Left lung (tissue), 10 donors: ENCODE results near the gene AGPAT3. TPM values are rescaled to one million over a fixed set of nuclear protein-coding genes. Genes with fewer than 3 reads are reported as not detected.

Experiments
- ATAC-seq: fragments of 200-7000 bp; cut with Tn5 transposase; one replicate; pipeline ENCODE4 v1.9.1; 2020; ENCODE audit warnings: moderate library complexity
- DNase-seq, 4 donors: peaks; one replicate each; pipeline ENCODE4 v3.0.0-alpha.2; 2013 to 2020
- H3K27ac ChIP-seq, 2 donors: fragments of 200-600 bp; sonication (generic) in 1 of 2; one replicate each; pipeline versions ENCODE4 v1.5.0 to v1.8.0; 2020 to 2021
- H3K27me3 ChIP-seq, 2 donors: fragments of 200-600 bp; sonication (generic) in 1 of 2; one replicate each; pipeline versions ENCODE4 v1.5.0 to v1.8.0; 2020 to 2021
- H3K36me3 ChIP-seq, 2 donors: fragments of 200-600 bp; sonication (generic) in 1 of 2; one replicate each; pipeline versions ENCODE4 v1.5.0 to v1.8.0; 2020 to 2021
- H3K4me1 ChIP-seq, 2 donors: fragments of 200-600 bp; one replicate each; pipeline ENCODE4 v1.8.0; 2021
- H3K4me3 ChIP-seq, 2 donors: fragments of 200-600 bp; sonication (generic) in 1 of 2; one replicate each; pipeline versions ENCODE4 v1.5.0 to v1.8.0; 2020 to 2021; ENCODE audit warnings: mild to moderate bottlenecking in 1 of 2
- H3K9me3 ChIP-seq, 2 donors: fragments of 200-600 bp; sonication (generic) in 1 of 2; one replicate each; pipeline versions ENCODE4 v1.5.0 to v1.8.0; 2020 to 2021
- intact Hi-C, 2 donors: fragments of 100-400 bp; cut with DNase I; formaldehyde crosslinking; loops; one replicate each; pipeline versions ENCODE4 v1.11.2 to v1.14.2; 2022
- polyA plus RNA-seq, 6 donors: library from polyadenylated mRNA; unstranded; fragments of 120-200 nt; gene quantifications; one replicate each; pipeline ENCODE4 v1.2.1, GENCODE V29; 2013; ENCODE audit not compliant: insufficient read length in 6 of 6
- total RNA-seq, 2 donors: library from RNA; stranded (reverse); fragmentation: NEBNext Ultra II Directional; extraction: Animal tissue kit (Norgen Biotek cat#: 25700); gene quantifications; one replicate each; pipeline ENCODE4 v1.2.1, GENCODE V29; 2021
- TF ChIP-seq, protein P1 (sequence below), 2 donors: fragments of 200-600 bp; sonication (generic) in 1 of 2; IDR thresholded peaks; one replicate each; pipeline versions ENCODE4 v1.5.0 to v1.8.0; 2021; ENCODE audit warnings: antibody characterized with exemption in 2 of 2
- donor health status: DM: no; HTN: yes; CAD: no.
- donor health status: DM: no; HTN: no; CAD: no.

Gene AGPAT3
- total and polyA plus RNA-seq, 8 donors = 37.4 to 111 (median 42.8) TPM

DNA sequence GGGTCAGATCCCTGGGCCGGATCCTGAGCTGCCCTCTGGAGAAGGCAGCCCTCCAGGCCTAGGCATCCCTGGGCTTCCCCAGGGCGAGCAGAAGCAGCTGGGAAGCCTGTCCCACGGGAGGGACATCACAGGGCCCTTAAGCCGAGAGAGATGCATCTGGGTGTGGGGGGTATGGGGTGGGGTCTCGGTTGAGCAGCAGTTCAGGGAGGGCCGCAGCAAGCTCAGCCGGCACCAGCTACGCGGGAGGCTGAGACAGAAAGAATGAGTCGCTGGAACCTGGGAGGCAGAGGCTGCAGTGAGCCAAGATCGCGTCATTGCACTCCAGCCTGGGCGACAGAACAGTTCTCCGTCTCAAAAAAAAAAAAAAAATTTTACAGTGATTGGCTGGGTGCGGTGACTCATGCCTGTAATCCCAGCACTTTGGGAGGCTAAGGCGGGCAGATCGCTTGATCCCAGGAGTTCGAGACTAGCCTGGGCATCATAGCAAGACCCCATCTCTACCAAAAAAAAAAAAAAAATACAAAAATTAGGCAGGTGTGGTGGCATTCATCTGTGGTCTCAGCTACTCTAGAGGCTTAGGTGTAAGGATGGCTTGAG is 37.9 kb upstream of the AGPAT3 start:
- Histone ChIP-seq H3K4me1 (no peaks in the 10 kb centered on the region), H3K27me3 (peaks cover 0 to 41% of the 10 kb centered on the region in 2 donors), H3K36me3 (no peaks in the 10 kb centered on the region), H3K9me3 (no peaks in the 10 kb centered on the region), H3K27ac (no peak overlapping the region), H3K4me3 (no peak overlapping the region)
- intact Hi-C loops = no loop called here
- TF ChIP-seq, protein P1, sequence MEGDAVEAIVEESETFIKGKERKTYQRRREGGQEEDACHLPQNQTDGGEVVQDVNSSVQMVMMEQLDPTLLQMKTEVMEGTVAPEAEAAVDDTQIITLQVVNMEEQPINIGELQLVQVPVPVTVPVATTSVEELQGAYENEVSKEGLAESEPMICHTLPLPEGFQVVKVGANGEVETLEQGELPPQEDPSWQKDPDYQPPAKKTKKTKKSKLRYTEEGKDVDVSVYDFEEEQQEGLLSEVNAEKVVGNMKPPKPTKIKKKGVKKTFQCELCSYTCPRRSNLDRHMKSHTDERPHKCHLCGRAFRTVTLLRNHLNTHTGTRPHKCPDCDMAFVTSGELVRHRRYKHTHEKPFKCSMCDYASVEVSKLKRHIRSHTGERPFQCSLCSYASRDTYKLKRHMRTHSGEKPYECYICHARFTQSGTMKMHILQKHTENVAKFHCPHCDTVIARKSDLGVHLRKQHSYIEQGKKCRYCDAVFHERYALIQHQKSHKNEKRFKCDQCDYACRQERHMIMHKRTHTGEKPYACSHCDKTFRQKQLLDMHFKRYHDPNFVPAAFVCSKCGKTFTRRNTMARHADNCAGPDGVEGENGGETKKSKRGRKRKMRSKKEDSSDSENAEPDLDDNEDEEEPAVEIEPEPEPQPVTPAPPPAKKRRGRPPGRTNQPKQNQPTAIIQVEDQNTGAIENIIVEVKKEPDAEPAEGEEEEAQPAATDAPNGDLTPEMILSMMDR (IDR thresholded peaks at IDR 0.05) = no peak
- peak in 1 of 4 donors; percentile 39 for DNase-seq
- peak; percentile 38 for ATAC-seq

DNA sequence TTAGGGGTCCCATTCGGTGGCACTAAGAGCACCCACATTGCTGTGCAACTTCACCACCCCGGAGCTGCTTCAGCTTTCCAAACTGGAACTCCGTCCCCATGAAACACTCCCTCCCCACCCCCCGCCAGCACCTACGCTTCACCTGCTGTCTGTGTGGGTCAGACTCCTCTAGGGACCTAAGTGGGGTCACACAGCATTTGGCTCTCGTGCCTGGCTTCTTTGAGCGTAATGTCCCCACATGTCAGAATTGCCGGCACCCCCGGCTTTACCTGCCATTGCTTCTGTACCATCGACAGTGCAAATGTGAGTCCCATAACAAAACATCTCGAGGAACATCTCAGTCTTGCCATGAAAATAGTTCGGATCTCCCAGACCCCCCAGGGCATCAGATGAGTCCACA is 35.9 kb upstream of the AGPAT3 start:
- Histone ChIP-seq H3K27me3 (peaks cover 0 to 41% of the 10 kb centered on the region in 2 donors), H3K4me3 (no peak overlapping the region), H3K9me3 (no peaks in the 10 kb centered on the region), H3K36me3 (no peaks in the 10 kb centered on the region), H3K27ac (no peak overlapping the region), H3K4me1 (peaks cover 0 to 11% of the 10 kb centered on the region in 2 donors)
- intact Hi-C loops = no loop called here
- TF ChIP-seq, protein P1 (IDR thresholded peaks at IDR 0.05) = no peak
- peak in 1 of 4 donors; percentile 41 for DNase-seq
- ATAC-seq = no peak

DNA sequence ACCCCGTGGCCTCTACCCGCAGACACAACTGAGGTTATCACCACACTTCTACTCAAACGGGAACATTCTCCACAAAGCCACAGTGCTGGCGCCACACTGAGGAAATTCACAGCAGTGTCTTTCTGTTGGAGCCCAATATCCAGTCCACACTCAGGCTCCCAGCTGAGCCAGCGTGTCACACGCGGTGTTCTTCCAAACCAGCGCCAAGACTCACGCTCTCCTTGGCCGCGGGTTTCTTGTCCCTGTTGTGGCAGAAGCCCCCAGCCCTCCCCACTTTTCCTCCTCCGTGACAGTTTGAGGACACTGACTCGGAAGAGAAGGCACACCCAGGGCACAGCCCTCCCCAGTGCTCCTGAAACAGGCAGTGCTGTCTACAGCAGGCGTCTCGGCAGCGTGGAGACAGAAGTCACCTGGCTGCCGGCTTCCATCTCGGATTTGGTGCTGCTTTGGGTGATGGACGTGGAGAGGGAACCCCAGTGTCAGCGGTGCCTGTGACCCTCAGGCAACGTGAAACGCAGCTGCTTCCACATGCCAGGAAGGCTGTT is 35.4 kb upstream of the AGPAT3 start:
- peaks cover 0 to 16% of the 10 kb centered on the region in 2 donors for H3K4me1 ChIP-seq
- intact Hi-C loops = no loop called here
- ATAC-seq (no peak), DNase-seq (peak in 1 of 4 donors; percentile 51)
- no peaks in the 10 kb centered on the region for H3K9me3 ChIP-seq
- TF ChIP-seq, protein P1 (IDR thresholded peaks at IDR 0.05) = no peak
- H3K4me3 ChIP-seq = no peak overlapping the region
- H3K36me3 ChIP-seq = no peaks in the 10 kb centered on the region
- H3K27me3 ChIP-seq = peaks cover 0 to 41% of the 10 kb centered on the region in 2 donors
- no peak overlapping the region for H3K27ac ChIP-seq

DNA sequence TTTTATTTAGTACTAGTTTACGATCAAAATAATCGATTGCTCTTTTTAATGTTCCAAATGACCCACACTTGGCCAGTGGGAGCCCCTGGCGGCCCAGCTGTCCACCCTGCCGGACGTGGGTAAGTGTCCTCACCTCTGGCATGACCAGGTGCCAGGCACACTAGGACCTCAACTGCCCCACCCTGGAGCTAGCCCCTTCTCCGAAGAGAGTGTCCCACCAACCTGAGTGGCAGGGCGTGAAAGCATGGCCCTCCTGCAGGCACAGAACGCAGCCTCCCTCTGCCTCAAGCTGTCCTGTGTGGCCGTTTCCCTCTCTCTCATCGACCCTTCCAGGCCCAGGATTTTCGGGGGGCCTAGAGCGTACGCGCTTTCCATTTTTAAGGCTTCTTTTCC is 32.9 kb upstream of the AGPAT3 start:
- Histone ChIP-seq H3K27ac (no peak overlapping the region), H3K9me3 (no peaks in the 10 kb centered on the region), H3K4me3 (no peak overlapping the region), H3K36me3 (no peaks in the 10 kb centered on the region), H3K27me3 (peaks cover 0 to 32% of the 10 kb centered on the region in 2 donors), H3K4me1 (peaks cover 0 to 28% of the 10 kb centered on the region in 2 donors)
- intact Hi-C loops = no loop called here
- DNase-seq (peak in 1 of 4 donors; percentile 31), ATAC-seq (no peak)
- TF ChIP-seq, protein P1 (IDR thresholded peaks at IDR 0.05) = no peak

DNA sequence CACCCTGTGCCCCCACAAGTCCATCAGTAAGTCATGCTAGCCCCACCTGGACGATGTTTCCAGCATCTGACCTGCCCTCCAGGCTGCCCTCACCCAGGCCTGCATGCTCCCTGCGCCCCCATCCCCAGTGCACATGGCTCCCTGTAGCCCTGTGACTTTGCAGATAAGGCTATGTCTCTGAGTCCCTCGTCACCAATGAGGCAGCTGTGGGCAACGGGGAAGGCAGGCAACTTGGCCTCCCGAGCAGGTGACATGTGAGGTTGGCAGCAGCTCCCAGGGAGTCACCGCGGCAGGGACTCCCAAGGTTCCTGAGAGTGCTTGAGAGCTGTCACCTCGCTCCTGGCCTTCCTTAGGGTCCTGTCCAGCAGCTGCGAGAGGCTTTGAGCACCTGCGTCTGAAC is 32.4 kb upstream of the AGPAT3 start:
- H3K36me3 ChIP-seq = no peaks in the 10 kb centered on the region
- no peak for ATAC-seq
- H3K27ac ChIP-seq = no peak overlapping the region
- DNase-seq = peak in 1 of 4 donors; percentile 47
- intact Hi-C loops = no loop called here
- H3K4me3 ChIP-seq = no peak overlapping the region
- TF ChIP-seq, protein P1 (IDR thresholded peaks at IDR 0.05) = no peak
- H3K27me3 ChIP-seq = peaks cover 0 to 32% of the 10 kb centered on the region in 2 donors
- peaks cover 0 to 28% of the 10 kb centered on the region in 2 donors for H3K4me1 ChIP-seq
- no peaks in the 10 kb centered on the region for H3K9me3 ChIP-seq
